AG09309 (cell line): Measurements from ENCODE around the gene PRPSAP1.

ENCODE experiments used
- DNase-seq: peaks from one replicate; pipeline ENCODE4 v3.0.0-alpha.2; 2010; ENCODE audit warnings: low read depth
- H3K4me3 ChIP-seq: 2 replicates; pipeline ENCODE4 v1.5.1; 2011; ENCODE audit warnings: mild to moderate bottlenecking, low read depth, low read length, moderate library complexity; ENCODE audit not compliant: control insufficient read depth
- TF ChIP-seq, protein P1 (sequence below): IDR thresholded peaks from 2 replicates; pipeline ENCODE4 v1.5.1; 2011; ENCODE audit warnings: mild to moderate bottlenecking, low read depth, low read length, inconsistent platforms; ENCODE audit not compliant: insufficient read depth, control insufficient read depth; ENCODE audit errors: missing control alignments

PRPSAP1 gene

DNA sequence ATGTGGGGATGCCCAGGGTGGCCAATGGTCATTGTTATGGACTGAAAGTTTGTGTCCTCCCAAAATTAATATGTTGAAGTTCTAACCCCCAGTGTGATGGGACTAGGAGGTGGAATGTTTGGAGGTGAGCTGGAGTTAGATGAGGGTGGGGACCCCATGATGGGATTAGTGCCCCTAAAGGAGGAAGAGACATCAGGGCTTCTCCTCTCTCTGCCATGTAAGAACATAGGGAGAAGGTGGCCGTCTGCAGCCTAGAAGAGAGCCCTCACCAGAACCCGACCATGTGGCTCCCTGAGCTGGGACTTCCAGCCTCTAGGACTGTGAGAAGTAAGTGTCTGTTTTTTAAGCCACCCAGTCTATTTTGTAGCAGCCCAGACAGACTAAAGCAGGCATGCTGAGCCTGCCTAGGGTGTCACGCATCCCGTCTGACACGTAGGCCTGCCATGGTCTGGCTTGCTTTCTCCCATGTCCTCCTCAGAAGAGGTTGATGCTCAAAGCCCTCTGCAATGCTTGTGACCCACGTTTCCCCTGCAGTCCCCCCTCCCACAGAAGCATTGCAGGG is 4.0 kb upstream of the PRPSAP1 start:
- no peak for DNase-seq
- TF ChIP-seq, protein P1, sequence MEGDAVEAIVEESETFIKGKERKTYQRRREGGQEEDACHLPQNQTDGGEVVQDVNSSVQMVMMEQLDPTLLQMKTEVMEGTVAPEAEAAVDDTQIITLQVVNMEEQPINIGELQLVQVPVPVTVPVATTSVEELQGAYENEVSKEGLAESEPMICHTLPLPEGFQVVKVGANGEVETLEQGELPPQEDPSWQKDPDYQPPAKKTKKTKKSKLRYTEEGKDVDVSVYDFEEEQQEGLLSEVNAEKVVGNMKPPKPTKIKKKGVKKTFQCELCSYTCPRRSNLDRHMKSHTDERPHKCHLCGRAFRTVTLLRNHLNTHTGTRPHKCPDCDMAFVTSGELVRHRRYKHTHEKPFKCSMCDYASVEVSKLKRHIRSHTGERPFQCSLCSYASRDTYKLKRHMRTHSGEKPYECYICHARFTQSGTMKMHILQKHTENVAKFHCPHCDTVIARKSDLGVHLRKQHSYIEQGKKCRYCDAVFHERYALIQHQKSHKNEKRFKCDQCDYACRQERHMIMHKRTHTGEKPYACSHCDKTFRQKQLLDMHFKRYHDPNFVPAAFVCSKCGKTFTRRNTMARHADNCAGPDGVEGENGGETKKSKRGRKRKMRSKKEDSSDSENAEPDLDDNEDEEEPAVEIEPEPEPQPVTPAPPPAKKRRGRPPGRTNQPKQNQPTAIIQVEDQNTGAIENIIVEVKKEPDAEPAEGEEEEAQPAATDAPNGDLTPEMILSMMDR = no peak

DNA sequence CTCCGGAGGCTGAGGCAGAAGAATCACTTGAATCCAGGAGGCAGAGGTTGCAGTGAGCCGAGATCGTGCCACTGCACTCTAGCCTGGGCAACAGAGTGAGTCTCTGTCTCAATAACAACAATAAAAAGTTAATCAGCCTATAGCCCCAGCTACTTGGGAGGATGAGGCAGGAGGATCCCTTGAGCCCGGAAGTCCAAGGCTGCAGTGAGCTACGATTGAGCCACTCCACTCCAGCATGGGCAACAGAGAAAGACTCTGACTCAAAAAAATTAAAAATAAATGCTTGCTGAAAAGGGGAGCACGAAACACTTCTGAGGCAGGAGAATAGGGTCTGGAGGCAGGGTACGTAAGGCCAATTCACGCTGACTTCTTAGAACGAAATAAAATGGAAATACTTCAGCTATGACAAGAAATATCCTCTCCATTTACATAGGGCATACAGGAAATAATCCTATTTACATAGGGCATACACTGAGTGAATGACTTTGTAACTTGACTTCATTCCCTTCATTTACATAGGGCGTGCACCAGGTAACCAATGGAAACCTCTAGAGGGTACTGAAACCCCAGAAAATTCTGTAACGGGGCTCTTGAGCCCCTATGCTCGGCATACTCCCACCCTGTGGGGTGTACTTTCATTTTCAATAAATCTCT is 3.2 kb upstream of the PRPSAP1 start:
- no peak overlapping the region for H3K4me3 ChIP-seq

More for the DNA sequence above, 4.0 kb upstream of the PRPSAP1 start:
- no peak overlapping the region for H3K4me3 ChIP-seq

DNA sequence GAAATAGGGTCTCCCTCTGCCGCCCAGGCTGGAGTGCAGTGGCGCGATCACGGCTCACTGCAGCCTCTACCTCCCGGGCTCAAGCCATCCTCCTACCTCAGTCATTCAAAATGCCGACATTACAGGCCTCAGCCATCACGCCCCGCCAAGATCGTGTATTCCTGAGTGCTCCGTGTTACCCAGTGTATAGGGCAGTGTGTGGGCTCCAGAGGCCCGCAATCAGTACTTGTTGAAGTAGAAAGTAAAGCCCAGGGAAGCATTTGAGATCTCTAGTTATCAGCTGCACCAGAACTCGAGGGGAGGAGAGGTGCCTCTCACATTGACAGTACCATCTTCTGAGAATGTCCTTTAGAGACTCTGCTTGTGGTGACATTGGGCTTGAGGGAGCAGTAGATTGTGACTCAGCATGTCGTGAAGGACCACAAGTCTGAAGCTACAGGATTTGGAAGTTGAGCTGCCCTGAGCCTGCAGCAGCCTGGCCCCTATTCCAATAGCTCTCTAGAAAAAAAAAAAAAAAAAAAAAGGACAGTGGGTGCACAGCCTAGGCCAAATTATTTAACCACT is 1.1 kb upstream of the PRPSAP1 start:
- no peak for DNase-seq
- no peak overlapping the region for H3K4me3 ChIP-seq
- TF ChIP-seq, protein P1 = no peak

More for the DNA sequence above, 3.2 kb upstream of the PRPSAP1 start:
- TF ChIP-seq, protein P1 = no peak
- no peak for DNase-seq

DNA sequence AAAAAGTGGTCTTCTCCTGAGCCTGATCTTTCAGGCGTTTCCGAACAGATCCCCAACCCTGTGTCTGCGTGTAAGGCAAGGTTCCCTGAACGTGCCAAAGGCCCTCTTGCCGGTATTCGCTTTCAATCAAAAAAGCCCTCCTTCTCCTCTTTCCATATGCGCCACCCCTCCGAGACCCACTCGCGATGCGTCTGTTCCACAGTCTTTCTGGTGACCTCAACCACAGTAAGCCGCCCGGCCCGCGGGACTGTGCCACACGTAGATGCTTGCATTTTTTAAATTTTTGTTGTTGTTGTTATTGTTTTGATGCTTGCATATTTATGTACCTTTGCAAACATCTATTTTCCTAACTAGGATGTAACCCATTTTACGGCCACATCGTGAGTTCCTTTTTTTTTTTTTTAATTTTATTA is 607 bp upstream of the PRPSAP1 start:
- peak overlapping the region; percentile 70 for H3K4me3 ChIP-seq
- TF ChIP-seq, protein P1 = no peak
- no peak for DNase-seq

DNA sequence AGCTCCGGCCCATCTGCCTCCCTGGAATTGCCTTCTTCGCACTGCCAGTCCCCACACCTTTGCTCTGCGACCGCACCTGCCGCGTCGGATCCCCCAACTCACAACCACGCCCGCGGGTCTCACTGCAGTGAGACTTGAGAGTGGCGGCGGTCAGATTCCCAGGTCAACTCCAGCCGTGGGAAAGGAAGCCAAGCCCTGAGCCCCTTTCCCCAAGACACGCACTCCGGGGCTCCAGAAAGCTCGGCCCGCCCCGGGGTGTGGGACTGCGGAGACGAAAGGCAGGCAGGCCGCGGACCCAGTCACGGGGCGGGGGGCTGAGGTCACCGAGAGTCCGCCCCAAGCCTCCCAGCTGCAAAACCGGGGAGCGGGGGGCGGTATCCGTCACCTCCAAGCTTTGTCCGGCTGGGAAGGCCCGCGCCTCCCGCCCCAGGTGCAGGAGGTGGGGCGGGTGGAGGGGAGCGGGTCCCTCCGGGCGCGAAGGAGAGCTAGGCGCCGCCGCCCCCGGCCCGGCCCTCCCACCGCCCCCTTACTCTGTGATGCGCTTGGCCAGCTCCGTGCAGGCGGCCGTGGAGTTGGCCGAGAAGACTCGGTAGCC is 615 bp downstream of the PRPSAP1 start:
- TF ChIP-seq, protein P1 = no peak
- no peak for DNase-seq
- peak overlapping the region; percentile 70 for H3K4me3 ChIP-seq

DNA sequence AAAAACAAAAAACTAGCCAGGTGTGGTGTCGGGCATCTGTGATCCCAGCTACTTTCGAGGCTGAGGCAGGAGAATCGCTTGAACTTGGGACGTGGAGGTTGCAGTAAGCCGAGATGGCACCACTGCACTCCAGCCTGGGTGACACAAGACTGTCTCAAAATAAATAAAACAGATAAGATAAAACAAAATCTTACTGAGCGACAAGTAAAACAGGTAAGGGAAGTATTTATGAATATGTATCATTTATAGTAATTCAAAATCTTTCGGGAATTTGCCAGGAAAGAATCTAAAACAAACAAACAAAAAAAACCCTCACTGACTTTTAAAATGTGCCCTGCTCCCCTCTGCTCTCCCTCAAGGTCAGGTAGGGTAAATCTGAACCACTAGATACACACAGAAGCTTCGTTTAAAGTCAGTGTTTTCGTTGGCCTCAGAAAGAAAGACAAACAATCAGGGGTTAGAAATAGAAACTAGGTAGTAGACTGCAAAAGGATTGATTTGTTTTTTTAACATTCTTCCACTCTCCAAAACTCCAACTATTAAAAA is 2.1 kb downstream of the PRPSAP1 start:
- DNase-seq = no peak
- H3K4me3 ChIP-seq = no peak overlapping the region
- TF ChIP-seq, protein P1 = no peak
